GM19099 (cell line): Measurements from ENCODE around the gene EXOSC7.
A peak's percentile ranks its signal among the peaks of the same experiment; 100 is the strongest.

Experiments used
- POLR2A ChIP-seq: IDR thresholded peaks from 3 replicates; pipeline ENCODE4 v1.6.1; 2011; ENCODE audit warnings: low read depth; ENCODE audit not compliant: insufficient read length; ENCODE audit errors: extremely low read depth

Gene EXOSC7

DNA sequence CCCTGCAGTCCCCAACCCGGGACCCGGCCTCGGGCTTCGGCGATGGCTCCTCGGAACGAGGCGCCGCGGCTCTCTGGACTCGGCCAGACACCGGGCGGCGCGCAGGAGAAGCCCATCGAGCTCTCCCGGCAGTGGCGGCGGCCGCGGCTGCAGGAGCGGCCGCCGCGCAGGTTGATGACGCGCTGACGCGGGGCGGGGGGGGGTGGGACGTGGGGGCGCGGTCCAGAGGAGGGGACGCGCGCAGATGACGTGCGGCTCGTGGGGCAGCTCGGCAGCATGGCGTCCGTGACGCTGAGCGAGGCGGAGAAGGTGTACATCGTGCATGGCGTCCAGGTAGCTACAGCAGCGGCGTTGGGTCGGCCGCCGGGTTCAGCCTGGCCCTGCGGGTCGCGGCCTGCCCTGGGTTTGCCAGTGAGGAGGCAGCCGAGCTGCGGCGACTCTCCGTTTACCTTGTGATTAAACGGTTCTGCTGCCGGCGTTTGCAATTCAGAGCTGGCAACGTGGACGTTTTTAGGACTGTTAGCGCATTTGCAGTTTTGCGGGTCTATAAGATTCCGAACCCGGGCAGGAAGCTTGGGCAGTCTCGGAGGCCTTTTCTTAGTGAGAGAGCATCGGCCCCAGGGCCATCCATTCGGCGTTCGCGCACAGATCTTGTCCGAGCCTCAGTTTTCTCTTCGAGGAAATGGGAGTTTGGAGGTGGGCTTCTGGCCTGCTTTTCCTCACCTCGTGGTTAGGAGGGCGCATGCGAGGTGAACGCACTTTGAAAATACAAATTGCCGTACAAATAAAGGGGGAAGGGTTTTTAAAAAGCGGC, at the start of gene EXOSC7, which contains the start of gene ZDHHC3:
Gene EXOSC7 (plus strand): TSS at position 243 of the 814 bp plus-strand sequence. CDS start 34 bp downstream, at position 277.
Gene ZDHHC3 (minus strand): TSS at position 173 of the 814 bp plus-strand sequence. CDS start 16,738 bp downstream, outside the sequence.
- TF ChIP-seq POLR2A = peak; percentile 93

DNA sequence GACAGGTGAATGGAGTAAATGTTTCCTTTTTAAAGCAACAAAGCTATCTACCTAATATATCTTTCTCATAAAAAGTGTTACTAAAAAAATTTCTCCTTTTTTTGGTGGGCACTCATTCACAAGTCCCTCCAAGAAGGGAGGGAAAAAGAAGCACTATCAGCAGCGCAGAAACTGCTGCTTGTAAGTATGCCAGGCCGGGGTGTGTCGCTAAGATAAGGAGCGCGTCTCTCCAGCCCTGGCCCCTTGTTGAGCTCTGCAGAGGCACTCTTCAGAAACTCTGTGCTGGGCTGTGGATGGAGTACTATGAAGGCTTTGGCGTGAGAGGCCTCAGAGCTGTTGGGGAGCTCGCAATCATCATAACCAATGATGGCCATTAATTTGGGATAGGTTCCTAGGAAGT, 49.1 kb upstream of the EXOSC7 start:
- TF ChIP-seq POLR2A = no peak

DNA sequence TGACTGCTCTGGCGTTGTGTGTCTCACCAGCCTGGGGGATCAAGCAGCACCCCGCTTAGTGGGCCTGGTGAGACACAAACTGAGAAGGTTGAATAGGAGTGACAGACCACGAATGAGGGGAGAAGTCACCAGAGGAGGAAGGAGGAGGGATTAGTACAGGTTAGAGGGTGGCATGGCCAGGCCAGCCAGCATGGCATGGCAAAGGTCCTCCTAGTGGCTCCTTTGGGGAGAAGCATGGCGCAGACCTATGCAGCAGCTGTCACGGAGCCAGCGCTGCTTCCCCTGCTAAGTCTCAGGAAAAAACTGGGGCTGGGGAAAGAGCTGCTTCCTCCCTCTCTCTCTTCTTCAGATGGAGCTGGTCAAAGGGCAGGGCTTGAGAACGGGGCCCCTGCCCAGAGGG, 48.7 kb upstream of the EXOSC7 start:
- TF ChIP-seq POLR2A = no peak

DNA sequence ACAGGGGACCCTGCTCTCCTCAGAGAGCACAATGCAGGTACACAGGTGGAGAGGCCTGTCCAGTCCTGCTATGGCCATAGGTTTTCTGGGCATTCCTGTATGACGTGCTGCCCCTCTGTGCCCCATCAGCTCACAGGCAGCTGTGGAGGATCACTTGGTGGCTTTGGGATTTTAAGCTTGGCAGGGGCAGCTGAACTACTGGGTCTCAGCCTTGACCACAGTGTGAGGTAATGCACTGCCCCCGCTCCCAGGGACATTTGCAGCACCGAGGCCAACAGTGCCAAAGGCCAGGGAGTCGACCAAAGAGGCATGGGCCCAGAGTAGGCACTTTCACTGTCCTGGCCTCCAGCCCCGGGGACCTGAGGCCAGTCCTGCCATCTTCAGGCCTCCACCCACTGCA, 46.3 kb upstream of the EXOSC7 start:
- TF ChIP-seq POLR2A = no peak

DNA sequence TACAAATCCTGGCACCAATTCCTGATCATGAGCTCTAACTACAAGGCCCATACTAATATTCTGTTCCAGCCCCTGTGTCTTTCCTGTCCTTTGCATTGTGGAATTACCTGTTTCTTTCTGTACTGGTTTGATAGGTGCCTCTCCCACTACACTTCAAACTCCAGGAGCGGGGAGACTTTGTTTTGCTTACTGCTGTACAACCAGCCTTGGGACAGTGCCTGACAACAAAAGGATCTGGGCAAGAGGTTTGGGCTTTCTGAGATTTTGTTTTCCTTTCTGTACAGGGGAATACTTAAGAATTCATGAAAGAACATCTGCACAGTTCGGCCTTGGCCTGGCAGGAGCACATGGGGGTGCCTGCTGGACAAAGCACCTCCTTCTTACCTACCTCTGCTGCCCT, 45.1 kb upstream of the EXOSC7 start:
- no peak for TF ChIP-seq POLR2A

DNA sequence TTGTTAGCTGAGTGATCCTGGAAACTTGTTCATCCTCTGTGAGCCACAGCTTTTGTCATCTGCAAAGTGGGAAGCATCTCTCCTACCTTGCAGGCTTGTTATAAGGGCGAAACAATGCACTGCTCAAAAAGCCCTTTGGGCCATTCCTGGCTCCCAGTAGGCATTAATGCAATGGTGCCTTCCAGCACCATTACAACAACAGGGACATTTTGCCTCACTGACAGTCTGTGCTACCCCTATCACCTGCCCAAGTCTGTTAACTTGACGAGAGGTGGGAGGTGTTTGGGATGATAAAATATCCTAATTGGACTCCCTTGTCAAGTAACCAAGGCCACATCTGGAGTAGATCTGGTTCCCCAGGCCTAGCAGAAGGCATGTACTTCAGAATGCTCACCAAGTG, 44.3 kb upstream of the EXOSC7 start:
- no peak for TF ChIP-seq POLR2A

DNA sequence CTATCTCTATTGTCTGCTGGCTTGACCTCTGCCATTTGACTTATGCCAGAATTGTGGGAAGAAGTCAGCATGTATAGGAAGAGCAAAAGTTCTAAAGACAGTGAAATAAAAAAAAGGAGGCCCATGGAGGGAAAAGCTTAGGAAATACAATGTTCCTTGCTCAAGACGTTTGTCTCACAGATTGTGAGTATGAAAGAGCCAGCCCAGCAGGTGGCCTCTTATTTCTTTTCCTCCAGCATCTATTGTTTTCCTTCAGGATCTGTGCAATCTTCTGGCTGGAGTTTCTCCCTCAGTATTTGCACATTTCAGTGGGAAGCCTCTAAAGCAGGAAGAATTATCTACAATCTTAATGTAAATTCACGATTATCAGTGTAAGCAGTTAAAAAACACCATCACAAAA, 43.8 kb upstream of the EXOSC7 start:
- no peak for TF ChIP-seq POLR2A

DNA sequence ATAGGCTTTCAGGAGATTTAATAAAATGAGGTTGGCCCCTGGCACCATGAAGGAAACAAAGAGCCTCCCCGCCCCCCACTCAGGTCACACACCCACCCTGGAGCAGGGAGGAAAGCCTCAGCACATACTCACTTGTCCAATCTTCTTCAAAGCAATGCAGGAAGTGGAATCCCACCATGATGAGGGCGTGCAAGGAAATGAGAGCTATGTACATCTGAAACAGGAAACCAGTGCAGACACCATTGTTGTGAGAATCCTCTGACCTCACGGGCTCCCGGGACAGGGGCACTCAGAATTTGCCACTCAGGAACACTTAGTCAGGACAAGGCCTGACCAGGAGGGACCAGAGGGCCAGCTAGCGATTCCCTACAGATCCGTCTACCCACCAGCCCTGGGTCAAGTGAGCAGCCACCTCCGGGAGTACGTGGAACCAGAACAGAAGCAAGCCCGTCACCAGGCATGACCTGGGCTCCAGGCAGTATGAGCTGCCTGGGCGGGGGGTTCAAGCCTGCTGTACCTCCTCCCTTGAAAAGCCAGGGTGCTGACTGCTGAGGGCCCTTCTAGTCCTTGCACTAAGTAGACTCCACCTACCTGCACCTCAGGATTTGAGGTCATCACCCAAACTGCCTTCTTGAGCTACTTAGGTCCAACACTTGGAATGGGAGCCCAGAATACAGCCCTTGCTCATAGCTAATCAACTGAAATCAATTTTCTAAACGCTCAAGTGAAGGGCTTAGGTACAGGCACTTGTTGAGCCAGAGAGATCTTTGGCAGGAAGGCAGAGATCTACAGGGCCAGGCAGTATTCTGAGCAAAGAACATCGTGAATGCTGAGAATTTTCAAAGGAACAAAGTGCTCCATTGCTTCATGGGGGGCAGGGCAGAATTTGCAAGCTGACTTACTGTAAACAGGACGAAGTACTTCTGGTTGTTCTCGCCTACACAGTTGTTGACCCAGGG, 42.8 kb upstream of the EXOSC7 start:
- no peak for TF ChIP-seq POLR2A

DNA sequence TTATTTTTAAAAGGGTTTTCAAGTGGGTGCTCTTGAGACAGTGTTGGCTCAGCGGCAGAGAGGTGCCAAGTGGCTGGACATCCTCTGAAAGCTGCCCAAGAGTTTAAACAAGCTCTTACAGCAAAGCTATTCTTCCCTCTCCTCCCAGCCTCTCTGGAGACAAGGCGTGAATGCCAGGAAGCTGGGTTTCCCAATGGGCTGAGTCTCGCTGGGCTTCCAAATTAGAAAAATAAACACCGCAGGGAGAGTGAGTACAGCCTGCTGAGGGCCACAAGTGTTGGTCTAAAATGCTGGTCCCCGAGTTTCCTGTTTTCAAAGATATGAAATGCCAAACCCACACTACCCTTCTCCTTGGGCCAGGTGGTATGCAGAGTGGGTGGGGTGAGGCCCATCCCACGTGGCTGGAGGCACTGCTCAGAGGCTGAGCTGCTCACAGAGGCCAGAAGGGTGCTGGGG, 36.4 kb upstream of the EXOSC7 start:
- TF ChIP-seq POLR2A = no peak

DNA sequence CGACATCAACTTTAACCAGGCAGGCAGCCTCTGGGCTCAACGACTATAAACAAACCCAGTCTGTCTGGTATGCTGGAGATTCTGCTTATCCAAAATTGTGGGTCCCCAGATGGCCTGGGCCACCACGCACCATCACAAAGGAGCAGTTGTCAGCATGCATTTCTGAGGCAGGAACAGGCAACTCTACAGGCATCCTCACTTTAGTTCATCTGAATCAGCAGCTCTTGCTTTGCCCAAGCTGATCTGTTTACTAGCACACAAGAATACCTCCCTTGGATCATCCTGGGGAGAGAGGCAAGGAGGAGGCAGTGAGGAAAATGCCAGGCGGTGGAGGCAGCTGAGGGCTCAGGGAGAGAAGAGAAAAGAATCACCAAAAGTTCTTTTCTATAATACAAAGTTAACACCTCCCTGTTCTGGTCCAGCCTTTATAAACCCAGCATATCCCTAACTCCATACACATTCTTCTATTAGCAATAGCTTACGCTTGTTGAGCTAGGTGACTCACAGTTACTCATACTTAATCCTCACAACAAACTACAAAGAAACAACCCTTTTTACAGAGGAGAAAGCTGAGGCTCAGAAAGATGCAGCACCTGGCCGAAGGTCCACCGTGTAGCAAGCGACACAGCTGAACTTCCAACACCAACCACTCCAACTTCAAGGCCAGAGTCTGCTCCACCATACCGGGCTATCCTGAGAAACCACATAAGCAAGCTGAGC, 33.7 kb upstream of the EXOSC7 start:
- no peak for TF ChIP-seq POLR2A

DNA sequence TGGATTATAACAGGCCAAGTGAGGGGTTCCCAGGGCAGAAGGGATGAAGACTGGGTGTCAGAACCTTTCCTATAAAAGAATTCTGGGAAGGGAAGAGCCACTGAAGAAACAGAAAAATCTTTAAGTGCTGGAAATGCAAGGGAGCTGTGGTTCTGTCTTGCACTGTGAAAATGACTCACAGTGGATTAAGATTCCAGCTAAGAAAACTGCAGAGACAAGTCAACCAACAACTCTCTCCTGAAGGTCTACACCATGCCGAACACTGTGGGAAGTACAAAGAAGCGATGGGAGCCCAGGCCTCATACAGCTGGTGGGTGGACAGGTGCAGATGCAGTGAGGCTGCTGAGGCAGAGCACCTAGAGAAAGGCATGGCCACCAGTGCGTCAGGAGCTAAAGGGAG, 27.8 kb upstream of the EXOSC7 start:
- TF ChIP-seq POLR2A = no peak

DNA sequence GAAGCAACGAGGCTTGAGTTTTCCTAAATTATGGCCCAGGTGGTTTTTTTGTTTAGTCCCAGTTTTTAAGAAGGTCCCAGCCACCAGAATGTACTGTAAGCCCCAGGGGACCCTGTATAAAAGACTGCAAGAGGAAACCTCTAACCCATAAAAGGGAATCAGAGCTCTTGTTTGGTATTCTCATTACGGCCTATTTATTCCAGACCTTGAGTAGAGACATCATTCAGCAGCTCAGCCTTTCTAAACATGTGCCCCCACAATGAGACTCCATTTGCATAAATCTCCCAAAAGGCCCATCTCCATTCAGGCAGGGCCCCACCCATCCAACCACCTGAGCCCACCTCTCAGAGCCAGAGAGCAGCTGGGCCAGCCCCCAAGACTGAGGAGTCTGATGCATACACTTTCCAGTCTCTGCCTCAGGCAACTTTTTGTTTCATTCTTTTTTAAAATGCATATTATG, 25.7 kb upstream of the EXOSC7 start:
- TF ChIP-seq POLR2A = no peak

DNA sequence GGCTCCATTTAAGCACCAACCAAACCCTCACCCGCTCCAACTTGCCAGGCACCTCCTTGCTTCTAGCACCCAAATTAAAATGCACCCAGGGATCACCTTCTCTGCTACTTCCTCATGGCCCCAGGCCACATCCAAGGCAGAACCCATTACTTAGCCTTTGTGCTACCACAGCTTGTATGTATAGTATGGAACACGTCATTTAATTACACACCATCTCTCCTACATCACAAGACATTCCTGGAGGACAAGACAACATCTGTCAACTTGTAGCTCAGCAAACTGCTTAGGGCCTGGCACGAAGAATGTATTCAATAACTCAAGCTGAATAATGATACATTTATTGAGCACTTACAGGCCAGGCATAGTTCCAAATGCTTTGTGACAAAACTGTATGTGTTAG, 23.4 kb upstream of the EXOSC7 start:
- TF ChIP-seq POLR2A = no peak

DNA sequence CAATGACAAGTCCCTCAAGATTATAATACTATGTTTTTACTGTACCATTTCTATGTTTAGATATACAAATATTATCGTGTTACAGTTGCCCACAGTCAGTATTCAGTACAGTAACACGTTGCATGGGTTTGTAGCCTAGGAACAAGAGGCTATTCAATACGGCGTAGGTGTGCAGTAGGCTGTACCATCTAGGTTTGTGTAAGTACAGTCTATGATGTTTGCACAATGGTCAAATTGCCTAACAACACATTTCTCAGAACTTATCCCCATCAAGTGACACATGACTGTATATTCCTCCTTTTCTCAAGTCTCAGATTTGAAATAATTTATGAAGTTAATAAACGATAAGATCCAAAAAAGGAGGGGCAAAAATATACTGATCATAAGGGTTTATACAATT, 21.7 kb upstream of the EXOSC7 start:
- no peak for TF ChIP-seq POLR2A

DNA sequence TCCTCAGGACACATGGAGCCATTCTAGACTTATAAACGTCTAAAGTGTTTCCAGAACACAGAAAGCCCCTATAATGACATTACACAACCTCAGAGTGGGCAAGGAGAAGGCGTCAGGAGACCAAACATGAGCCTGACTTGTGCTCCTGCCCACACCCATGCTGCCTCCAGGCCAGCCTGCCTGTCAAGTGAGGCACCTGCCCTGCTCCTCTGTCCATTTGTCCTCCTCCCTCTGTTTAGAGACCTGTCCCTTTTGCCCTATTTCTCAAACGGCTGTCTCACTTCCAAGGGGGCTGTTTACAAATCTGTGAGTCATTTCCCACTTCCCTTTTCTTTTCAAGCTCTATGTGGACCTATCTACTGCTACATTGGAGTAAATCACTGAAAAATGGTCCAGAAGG, 21.1 kb upstream of the EXOSC7 start:
- no peak for TF ChIP-seq POLR2A
